HG02943 (cell line): Measurements from ENCODE around the gene ZC3H7B.
"Not testable (repeated sequence)": the region's sequence is repeated elsewhere in the genome, so short reads cannot be mapped to it uniquely, and the experiment has no call there.

Experiments used
- ATAC-seq: cut with Tn5 transposase; IDR thresholded peaks from one replicate; pipeline ENCODE4 v1.9.1; 2021; ENCODE audit warnings: mild to moderate bottlenecking, low read depth, moderate library complexity; ENCODE audit not compliant: unreplicated experiment

Gene ZC3H7B

GRCh38 chr22:41369424-41369745 is 68.1 kb downstream of the ZC3H7B start:
- ATAC-seq: no peak

DNA sequence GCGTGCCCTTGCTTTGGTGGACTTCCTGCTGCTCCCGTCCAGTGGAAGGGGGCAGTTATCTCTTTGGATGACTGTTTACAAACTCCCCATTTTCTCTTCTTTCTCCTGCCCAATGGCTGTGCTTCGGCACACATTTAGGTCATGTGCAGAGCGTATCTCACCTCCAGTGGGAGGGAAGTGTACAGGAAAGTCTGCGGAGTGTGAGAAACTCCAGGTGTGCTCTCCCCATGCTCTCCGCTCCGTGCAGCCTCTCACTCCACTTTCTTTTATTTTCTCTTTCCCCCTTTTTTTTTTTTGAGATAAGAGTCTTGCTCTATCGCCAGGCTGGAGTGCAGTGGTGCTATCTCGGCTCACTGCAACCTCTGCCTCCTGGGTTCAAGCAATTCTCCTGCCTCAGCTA is 68.5 kb downstream of the ZC3H7B start:
- ATAC-seq: no peak

DNA sequence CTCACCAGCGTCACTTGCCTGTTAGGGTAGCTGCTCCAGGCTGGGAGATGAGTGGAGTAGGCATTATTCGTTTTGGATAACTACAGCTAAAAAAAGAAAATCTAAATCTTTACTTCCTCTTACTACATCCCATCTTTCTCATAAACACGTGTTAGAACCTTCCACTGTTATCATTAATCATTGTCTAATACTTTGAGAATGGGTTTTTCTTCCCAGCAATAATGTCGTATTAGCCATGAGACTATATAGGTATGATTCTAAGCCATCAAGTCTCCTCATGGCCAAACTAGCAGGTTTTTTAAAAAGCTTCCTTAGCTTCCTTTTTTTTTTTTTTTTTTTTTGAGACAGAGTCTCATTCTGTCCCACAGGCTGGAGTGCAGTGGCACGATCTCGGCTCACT is 76.5 kb downstream of the ZC3H7B start:
- ATAC-seq: no peak

DNA sequence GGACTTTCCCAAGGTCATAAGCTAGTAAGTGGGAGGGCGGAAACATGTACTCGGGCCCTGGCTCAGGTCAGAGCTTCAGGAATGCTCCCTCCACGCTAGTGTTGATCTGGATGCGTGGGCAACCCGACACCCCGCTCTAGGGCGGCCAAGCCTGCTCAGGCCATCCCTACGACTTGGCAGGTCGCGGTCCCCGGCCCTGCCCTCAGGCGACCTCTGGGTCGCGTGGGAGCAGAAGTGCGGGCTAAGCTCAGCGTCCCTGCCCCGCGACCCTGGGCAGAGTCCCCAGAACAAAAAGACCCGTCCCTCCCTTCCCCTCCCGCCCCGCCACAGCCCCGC is 79.6 kb downstream of the ZC3H7B start:
- ATAC-seq: peak; percentile 8

GRCh38 chr22:41381329-41382097 is 80.2 kb downstream of the ZC3H7B start, which contains the start of gene TEF:
Gene TEF, plus strand, starts transcription at chr22:41381942. Its CDS starts 103 bp downstream, at chr22:41382045.
- ATAC-seq: peak; percentile 86

DNA sequence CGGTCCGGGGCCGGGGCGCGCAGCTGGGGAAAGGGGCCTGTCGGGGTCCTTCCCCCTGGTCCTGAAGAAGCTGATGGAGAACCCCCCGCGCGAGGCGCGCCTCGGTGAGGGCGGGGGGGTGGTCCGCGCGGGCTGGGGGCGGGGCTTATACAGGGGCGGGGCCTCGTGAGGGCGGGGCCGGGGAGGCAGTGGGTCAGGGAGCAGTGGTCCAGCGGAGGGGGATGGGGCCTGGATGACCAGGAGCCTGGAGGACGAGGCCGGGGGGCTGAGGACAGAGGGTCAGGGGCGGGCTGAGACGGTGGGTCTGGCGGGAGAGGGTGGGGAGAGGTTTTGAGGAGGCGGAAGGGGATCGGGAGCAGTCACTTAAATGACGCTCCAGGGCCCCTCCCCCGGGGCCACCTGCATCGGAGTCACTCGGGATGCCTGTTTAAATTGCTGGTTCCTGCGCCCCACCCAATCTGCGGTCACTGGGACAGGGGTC is 80.8 kb downstream of the ZC3H7B start:
- peak; percentile 25 for ATAC-seq

- ATAC-seq: no peak
Observed at GRCh38 chr22:41382610-41383009, 81.3 kb downstream of the ZC3H7B start.

DNA sequence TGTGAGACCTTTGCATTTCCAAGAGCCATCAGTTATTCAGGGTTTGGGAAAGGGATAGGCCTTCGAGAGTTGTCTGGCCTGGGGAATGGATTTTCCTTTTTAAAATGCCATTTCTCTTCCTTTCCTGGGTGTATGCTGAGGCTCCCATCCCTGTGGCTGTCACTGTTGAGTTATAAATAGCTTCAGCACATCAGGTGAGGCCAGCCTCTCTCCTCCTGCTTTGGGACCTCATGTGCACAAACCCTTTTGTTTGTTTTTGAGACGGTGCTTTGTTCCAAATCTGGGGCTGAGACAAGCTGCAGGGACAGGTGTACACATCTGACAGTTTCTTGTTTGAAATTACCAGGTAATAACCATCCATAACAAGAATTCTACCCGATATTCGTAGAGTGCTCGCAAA is 81.8 kb downstream of the ZC3H7B start:
- no peak for ATAC-seq

DNA sequence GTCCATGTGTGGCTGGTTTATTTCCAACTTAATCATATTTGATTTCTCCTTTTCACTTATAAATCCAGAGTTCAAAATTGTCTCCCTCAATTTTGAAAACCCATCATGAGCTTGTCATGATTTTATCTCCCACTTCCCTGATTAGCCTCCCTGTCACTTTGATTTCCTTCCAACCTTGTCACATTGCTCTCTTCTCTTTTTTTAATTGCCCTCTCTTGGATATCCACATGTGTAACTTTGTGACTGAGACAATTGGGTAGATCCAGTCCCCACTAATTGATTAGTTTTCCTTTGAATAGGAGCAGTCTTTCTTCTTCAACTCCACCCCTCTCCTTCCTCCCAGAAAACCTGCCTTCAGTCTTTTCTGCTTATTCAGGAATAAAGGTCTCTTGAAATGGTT is 82.8 kb downstream of the ZC3H7B start:
- no peak for ATAC-seq

DNA sequence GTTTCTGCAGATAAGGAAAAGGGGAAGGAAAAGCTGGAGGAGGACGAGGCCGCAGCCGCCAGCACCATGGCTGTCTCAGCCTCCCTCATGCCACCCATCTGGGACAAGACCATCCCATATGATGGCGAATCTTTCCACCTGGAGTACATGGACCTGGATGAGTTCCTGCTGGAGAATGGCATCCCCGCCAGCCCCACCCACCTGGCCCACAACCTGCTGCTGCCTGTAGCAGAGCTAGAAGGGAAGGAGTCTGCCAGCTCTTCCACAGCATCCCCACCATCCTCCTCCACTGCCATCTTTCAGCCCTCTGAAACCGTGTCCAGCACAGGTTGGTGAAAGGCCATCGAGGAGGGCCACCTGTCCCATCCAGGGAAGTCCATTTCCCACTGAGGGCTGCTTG is 86.0 kb downstream of the ZC3H7B start:
- ATAC-seq: no peak

DNA sequence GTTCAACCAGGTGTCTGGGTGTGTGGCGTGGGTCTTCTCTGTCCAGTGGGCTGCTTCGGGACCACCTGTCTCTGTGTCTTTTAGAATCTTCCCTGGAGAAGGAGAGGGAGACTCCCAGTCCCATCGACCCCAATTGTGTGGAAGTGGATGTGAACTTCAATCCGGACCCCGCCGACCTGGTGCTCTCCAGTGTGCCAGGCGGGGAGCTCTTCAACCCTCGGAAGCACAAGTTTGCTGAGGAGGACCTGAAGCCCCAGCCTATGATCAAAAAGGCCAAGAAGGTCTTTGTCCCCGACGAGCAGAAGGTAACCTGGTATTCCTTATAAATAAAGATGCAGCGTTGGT is 92.7 kb downstream of the ZC3H7B start:
- ATAC-seq: no peak

DNA sequence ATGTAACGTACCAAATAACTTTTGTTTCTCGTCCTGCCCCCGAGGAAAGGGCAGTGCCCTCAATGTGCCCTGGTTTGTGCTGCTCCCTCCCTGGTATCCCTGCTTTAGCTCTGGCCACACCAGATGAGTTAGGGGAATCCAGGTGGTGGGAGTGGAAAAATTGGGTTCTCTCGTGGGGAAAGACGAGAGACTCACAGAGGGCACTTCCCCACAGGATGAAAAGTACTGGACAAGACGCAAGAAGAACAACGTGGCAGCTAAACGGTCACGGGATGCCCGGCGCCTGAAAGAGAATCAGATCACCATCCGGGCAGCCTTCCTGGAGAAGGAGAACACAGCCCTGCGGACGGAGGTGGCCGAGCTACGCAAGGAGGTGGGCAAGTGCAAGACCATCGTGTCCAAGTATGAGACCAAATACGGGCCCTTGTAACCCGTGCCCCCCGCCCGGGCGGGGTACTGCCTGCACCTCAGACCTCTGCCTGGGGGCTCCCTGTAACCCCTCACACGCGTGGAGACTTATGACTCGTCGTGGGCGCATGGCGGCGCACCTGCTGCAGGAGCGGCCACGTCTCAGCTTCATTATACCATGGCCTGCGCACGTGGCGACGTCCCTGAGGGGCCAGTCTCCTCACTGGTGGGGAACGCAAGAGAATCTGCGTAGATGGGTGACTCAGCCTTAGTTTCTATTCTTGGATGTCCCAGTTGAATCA is 94.4 kb downstream of the ZC3H7B start:
- ATAC-seq: no peak

DNA sequence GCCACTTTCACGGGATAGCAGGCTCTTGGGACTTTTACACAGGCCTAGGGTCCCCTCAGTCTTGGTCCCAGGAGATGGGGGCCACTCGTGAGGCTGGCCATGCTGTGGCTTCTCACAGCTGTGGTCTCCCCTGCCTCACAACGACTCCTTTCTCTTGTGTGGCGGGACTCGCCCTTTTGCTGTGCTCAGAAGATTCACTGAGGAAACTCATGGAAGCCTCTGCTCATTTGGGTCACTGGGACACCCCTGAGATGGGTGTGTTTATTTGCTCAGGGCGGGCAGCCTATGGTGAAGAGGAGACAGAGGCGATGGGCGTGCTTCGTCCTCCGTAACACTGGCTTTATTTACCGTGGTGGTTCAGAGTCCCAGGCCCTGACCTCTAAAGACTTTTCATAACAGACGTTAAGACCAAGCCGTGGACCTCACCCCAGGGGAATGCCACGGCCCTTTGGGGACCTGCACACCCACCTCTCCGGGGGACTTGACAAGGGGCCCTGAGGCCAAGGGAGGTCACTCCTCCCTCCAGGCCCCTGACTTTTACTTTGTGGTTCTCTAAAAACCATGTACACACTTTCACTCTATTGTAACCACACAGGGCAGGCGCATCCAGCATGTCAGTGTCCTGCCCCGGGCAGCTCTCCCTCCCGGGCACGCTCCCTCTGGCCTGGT is 96.0 kb downstream of the ZC3H7B start:
- no peak for ATAC-seq

- no peak for ATAC-seq
Observed at GRCh38 chr22:41398921-41399320, 97.6 kb downstream of the ZC3H7B start.

GRCh38 chr22:41401781-41402648 is 100.7 kb downstream of the ZC3H7B start:
- no peak for ATAC-seq

- ATAC-seq: not testable (repeated sequence)
Observed at GRCh38 chr22:41402851-41403250, 101.5 kb downstream of the ZC3H7B start.

- ATAC-seq: no peak
Observed at GRCh38 chr22:41403532-41404318, 102.4 kb downstream of the ZC3H7B start.

- no peak for ATAC-seq
Observed at GRCh38 chr22:41405588-41405987, 104.3 kb downstream of the ZC3H7B start.

GRCh38 chr22:41406410-41406809 is 105.1 kb downstream of the ZC3H7B start:
- no peak for ATAC-seq

- ATAC-seq: no peak
Observed at GRCh38 chr22:41407433-41407832, 106.1 kb downstream of the ZC3H7B start.
